ENCODE data around the gene RHOXF2B. TPM values are rescaled to one million over a fixed set of nuclear protein-coding genes. Genes with fewer than 3 reads are reported as not detected.
"Not testable (repeated sequence)": the region's sequence is repeated elsewhere in the genome, so short reads cannot be mapped to it uniquely, and the experiment has no call there.

The RHOXF2B gene
- total RNA-seq, 1 experiment from 2014 or later: not detected

GRCh38 chrX:120039087-120039733, 38.3 kb downstream of the RHOXF2B start:
- H3K36me3 ChIP-seq (ENCODE audit: low read depth); intact Hi-C loops (cut with micrococcal nuclease; ENCODE audit: unreplicated experiment): not testable (repeated sequence)

GRCh38 chrX:120036704-120037103, 40.8 kb downstream of the RHOXF2B start:
- POLR2A ChIA-PET (ENCODE audit: unreplicated experiment): no interaction called here

More at GRCh38 chrX:120039087-120039733, 38.3 kb downstream of the RHOXF2B start:
- H3K27me3 ChIP-seq (ENCODE audit: insufficient read depth, low read depth); H3K4me2 ChIP-seq; H3K4me3 ChIP-seq; CTCF ChIA-PET; H3K9me2 ChIP-seq (ENCODE audit: insufficient read depth); H3K79me2 ChIP-seq (ENCODE audit: low read depth); H3K4me1 ChIP-seq (replicated peaks; ENCODE audit: insufficient read depth); BruUV-seq (replicated peaks); H3K27ac ChIP-seq; H2AFZ ChIP-seq; H3K9me3 ChIP-seq (ENCODE audit: insufficient read depth, low read depth); DNase-seq; H3F3A ChIP-seq (ENCODE audit: insufficient read depth, low read depth); POLR2A ChIA-PET (ENCODE audit: unreplicated experiment); H4K20me1 ChIP-seq (ENCODE audit: insufficient read depth): not testable (repeated sequence)

GRCh38 chrX:120035522-120036309, 41.8 kb downstream of the RHOXF2B start:
- ChIA-PET POLR2A (ENCODE audit: unreplicated experiment) (interaction anchor here (0.6 to 1.0 kb wide), 2 partner anchors 388 to 567 kb away, joined by 4 to 6 read pairs; partner anchors contain the start of gene SLC25A5), CTCF (interaction anchor here (0.6 kb wide), 1 partner anchor 131 kb away, joined by 3 read pairs; no protein-coding TSS in a partner anchor)
- H3K4me3 ChIP-seq; H4K20me1 ChIP-seq (ENCODE audit: insufficient read depth); H3K79me2 ChIP-seq (ENCODE audit: low read depth); H3K4me2 ChIP-seq; BruUV-seq (replicated peaks); DNase-seq; H3K36me3 ChIP-seq (ENCODE audit: low read depth); H3F3A ChIP-seq (ENCODE audit: insufficient read depth, low read depth); H2AFZ ChIP-seq; H3K27ac ChIP-seq; H3K27me3 ChIP-seq (ENCODE audit: insufficient read depth, low read depth); H3K9me3 ChIP-seq (ENCODE audit: insufficient read depth, low read depth); H3K9me2 ChIP-seq (ENCODE audit: insufficient read depth); intact Hi-C loops (cut with micrococcal nuclease; ENCODE audit: unreplicated experiment); H3K4me1 ChIP-seq (replicated peaks; ENCODE audit: insufficient read depth): not testable (repeated sequence)

More at GRCh38 chrX:120036704-120037103, 40.8 kb downstream of the RHOXF2B start:
- Histone ChIP-seq H3K4me2 (no peak overlapping the region), H3K27ac (no peak overlapping the region), H3K9me2 (ENCODE audit: insufficient read depth) (no peaks in the 10 kb centered on the region), H4K20me1 (ENCODE audit: insufficient read depth) (no peaks in the 10 kb centered on the region), H3K9me3 (ENCODE audit: insufficient read depth, low read depth) (peaks cover 5% of the 10 kb centered on the region; the same call in 1 of the 2 replicates), H3K4me3 (no peak overlapping the region), H3K79me2 (ENCODE audit: low read depth) (no peaks in the 10 kb centered on the region), H3K27me3 (ENCODE audit: insufficient read depth, low read depth) (no peaks in the 10 kb centered on the region), H3K4me1 (replicated peaks; ENCODE audit: insufficient read depth) (no peaks in the 10 kb centered on the region), H3F3A (ENCODE audit: insufficient read depth, low read depth) (no peaks in the 10 kb centered on the region), H3K36me3 (ENCODE audit: low read depth) (no peaks in the 10 kb centered on the region), H2AFZ (no peak overlapping the region)
- TF ChIP-seq EZH2 (IDR thresholded peaks at IDR 0.05; ENCODE audit: low read depth) (no peak), CTCF (conservative IDR thresholded peaks at IDR 0.05) (no peak)
- intact Hi-C loops (cut with micrococcal nuclease; ENCODE audit: unreplicated experiment): no loop called here
- no TSS peak for BruUV-seq (replicated peaks)
- CTCF ChIA-PET: no interaction called here
- DNase-seq: no peak

GRCh38 chrX:120029354-120029753, 48.1 kb downstream of the RHOXF2B start:
- POLR2A ChIA-PET (ENCODE audit: unreplicated experiment): interaction anchor here (0.7 kb wide), 1 partner anchor 67 kb away, joined by 5 read pairs; no protein-coding TSS in a partner anchor
- H3K79me2 ChIP-seq (ENCODE audit: low read depth): no peaks in the 10 kb centered on the region
- no peak overlapping the region for H3K4me2 ChIP-seq
- no TSS peak for BruUV-seq (replicated peaks)
- no peak overlapping the region for H3K4me3 ChIP-seq
- H3K4me1 ChIP-seq (replicated peaks; ENCODE audit: insufficient read depth): no peaks in the 10 kb centered on the region
- no peaks in the 10 kb centered on the region for H3K36me3 ChIP-seq (ENCODE audit: low read depth)
- no peaks in the 10 kb centered on the region for H4K20me1 ChIP-seq (ENCODE audit: insufficient read depth)
- TF ChIP-seq CTCF (conservative IDR thresholded peaks at IDR 0.05) (no peak), EZH2 (IDR thresholded peaks at IDR 0.05; ENCODE audit: low read depth) (no peak)
- H2AFZ ChIP-seq: no peak overlapping the region
- DNase-seq: no peak
- H3K27me3 ChIP-seq (ENCODE audit: insufficient read depth, low read depth): no peaks in the 10 kb centered on the region
- H3K9me3 ChIP-seq (ENCODE audit: insufficient read depth, low read depth): peaks cover 8% of the 10 kb centered on the region; the same call in 1 of the 2 replicates
- no peaks in the 10 kb centered on the region for H3K9me2 ChIP-seq (ENCODE audit: insufficient read depth)
- CTCF ChIA-PET: no interaction called here
- intact Hi-C loops (cut with micrococcal nuclease; ENCODE audit: unreplicated experiment): no loop called here
- H3F3A ChIP-seq (ENCODE audit: insufficient read depth, low read depth): no peaks in the 10 kb centered on the region
- no peak overlapping the region for H3K27ac ChIP-seq
